ENCODE data around the gene LILRA2.
A peak's percentile ranks its signal among the peaks of the same experiment; 100 is the strongest.
"Not testable (repeated sequence)": the region's sequence is repeated elsewhere in the genome, so short reads cannot be mapped to it uniquely, and the experiment has no call there.

The LILRA2 gene

DNA sequence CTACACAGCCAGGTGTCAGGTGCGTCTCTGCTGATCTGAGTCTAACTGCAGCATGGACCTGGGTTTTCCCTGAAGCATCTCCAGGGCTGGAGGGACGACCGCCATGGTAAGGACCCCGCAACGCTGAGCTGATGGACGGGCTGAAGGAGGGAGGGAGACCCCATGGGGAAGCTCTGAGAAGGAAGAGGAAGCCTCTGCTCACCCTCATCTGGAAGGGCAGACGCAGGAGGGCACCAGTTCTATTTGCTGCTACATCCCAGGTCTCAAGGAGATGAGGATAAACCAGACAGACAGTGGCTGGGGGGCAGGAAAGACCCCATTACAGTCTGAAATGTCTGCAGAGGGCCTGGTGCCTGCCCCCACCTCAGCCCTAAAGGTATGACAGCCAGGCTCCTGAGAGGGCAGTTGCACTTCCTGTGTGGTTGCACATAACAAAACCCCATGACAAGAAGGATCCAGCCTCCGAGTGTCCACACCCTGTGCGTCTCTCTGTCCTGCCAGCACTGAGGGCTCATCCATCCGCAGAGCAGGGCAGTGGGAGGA is at the start of gene LILRA2:
Gene LILRA2, plus strand, starts transcription at position 461 of the 543 bp plus-strand sequence. CDS start 89 bp downstream, outside the sequence.
- DNase-seq (ENCODE audit: low read depth), result no peak

DNA sequence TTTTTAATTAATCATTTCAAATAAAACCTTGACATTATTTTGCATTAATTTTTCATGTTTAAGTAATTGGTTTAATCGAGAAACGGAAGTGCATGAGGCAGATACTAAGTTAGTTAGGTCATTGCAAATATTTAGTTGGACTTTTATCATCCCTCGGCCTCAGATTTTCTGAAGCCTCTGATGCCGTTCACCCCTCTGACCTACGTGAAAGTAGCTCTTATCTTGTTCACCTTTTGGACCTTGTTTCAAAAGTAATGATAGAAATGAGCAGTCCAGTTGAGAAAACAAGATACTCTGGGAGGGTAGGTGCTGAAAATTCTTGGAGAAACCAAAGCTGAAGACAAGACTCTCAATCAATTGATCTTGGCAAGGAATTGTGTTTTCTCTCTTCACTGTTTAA is 48.0 kb upstream of the LILRA2 start:
- DNase-seq (ENCODE audit: low read depth), result no peak

GRCh38 chr19:54526972-54527371 is 46.6 kb upstream of the LILRA2 start:
- no peak for DNase-seq (ENCODE audit: low read depth)

GRCh38 chr19:54530866-54531265 is 42.7 kb upstream of the LILRA2 start:
- DNase-seq (ENCODE audit: low read depth), result no peak

- DNase-seq (ENCODE audit: low read depth), result no peak
These were observed 41.1 kb upstream of the LILRA2 start for GRCh38 chr19:54532528-54532927.

DNA sequence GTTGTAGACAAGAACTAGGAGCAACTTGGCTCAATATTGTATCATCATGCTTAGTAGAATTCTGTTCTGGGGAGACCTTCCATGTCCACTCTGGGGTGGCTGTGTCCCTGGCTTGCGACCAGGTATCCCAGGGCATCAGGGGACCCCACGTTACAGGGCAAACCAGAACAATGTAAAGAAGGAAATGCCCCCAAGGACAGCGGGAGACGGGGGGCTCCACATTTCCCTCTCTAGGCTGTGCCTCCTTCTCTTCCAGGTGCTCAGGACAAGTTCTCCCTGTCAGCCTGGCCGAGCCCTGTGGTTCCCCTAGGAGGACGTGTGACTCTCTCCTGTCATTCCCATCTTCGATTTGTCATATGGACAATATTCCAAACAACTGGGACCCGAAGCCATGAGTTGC is 40.1 kb upstream of the LILRA2 start:
- no peak for DNase-seq (ENCODE audit: low read depth)

GRCh38 chr19:54534156-54534555 is 39.4 kb upstream of the LILRA2 start:
- DNase-seq (ENCODE audit: low read depth), result no peak

- no peak for DNase-seq (ENCODE audit: low read depth)
These were observed 38.0 kb upstream of the LILRA2 start for GRCh38 chr19:54535601-54536000.

- no peak for DNase-seq (ENCODE audit: low read depth)
These were observed 36.6 kb upstream of the LILRA2 start for GRCh38 chr19:54536956-54537355.

- no peak for DNase-seq (ENCODE audit: low read depth)
These were observed 31.9 kb upstream of the LILRA2 start for GRCh38 chr19:54541712-54542111.

DNA sequence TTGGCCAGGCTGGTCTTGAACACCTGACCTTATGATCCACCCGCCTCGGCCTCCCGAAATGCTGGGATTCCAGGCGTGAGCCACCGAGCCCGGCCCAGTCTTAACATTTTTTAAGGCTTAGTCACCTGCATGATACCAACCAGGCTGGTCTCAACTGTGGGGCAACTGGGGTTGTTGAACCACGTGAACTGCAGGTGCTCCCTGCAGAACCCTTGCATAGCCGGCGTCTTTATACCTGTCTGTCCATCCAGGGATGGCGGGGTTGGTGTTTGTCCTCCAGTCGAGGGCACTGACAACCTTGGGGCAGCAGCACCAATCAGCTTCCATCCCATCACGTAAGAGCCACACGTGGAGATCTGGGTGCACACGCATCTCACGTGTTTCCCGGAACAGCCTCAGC is 24.8 kb upstream of the LILRA2 start:
- DNase-seq (ENCODE audit: low read depth), result no peak

DNA sequence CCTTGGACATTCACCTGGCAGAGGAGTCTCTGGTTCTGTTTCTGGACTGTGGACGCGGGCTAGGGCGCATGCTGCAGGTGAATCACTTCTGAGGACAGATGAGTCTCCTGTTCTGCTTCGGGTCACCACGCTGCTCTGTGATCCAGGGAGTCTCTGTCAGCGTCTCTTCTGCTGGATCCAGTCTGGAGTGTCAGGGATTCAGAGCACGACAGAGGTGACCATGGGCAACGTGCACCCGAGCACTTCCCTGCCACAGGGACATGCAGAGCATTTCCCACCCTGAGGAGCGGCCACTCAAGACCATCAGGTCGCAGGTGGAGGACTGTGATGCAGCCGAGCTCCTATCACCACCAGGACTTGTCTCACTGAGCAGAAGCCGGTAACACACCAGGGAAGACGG is 24.4 kb upstream of the LILRA2 start:
- no peak for DNase-seq (ENCODE audit: low read depth)

DNA sequence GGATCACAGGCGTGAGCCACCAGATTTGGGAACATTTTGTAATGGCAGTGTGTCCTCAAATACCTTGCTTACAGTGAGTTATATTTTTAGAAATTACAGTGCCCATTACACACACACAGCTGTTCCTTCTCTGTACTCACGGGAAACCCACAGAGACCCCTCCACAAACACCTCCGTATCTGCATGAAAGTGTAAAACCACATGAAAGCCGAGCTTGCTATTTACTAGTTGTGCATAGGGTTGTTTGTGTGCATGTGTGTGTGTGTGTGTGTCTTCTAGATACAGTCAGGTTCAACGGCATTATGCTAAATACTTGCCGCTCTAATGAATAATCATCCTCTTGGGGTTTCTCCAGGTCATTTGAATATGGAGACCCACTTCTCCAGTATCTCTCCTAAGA is 22.3 kb upstream of the LILRA2 start:
- no peak for DNase-seq (ENCODE audit: low read depth)

- DNase-seq (ENCODE audit: low read depth), result peak; percentile 8
These were observed 21.4 kb upstream of the LILRA2 start for GRCh38 chr19:54551950-54552912.

GRCh38 chr19:54552913-54553310 is 20.7 kb upstream of the LILRA2 start:
- DNase-seq (ENCODE audit: low read depth), result no peak

GRCh38 chr19:54554006-54554405 is 19.6 kb upstream of the LILRA2 start:
- DNase-seq (ENCODE audit: low read depth), result no peak

DNA sequence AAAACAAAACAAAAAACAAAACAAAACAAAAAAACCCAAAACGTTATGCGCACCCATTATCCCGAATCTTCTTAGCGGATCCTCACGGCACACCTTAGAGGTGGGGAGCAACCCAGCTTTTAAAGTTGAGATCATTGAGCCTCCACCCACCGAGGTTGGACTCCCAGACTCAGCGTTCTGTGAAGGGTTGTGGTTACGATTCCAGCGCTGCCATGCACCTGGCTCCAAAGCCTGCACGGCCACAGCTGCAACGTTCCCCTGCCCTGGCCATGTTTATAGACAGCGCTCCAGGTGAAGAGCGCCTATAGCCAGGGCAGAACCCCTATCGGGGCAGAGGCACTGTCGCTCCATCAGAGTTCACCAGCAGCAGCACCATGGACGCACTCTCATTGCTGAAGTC is 18.7 kb upstream of the LILRA2 start:
- no peak for DNase-seq (ENCODE audit: low read depth)

GRCh38 chr19:54556194-54556593 is 17.4 kb upstream of the LILRA2 start:
- DNase-seq (ENCODE audit: low read depth), result no peak

DNA sequence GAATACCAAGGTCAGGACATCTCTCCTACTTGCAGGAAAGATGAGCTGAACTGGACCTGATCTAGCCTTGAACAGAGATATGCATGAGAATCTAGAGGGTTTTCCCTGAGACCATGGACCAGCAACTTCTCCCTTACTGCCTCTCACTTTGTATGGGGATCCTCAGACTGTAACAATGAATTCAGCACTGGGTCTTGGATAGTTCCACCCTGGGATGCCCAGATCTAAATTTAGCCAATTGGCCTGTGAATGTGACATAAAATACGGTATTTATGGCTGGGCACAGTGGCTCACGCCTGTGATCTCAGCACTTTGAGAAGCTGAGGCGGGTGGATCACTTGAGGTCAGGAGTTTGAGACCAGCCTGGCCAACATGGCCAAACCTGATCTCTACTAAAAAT is 15.3 kb upstream of the LILRA2 start:
- DNase-seq (ENCODE audit: low read depth), result no peak

DNA sequence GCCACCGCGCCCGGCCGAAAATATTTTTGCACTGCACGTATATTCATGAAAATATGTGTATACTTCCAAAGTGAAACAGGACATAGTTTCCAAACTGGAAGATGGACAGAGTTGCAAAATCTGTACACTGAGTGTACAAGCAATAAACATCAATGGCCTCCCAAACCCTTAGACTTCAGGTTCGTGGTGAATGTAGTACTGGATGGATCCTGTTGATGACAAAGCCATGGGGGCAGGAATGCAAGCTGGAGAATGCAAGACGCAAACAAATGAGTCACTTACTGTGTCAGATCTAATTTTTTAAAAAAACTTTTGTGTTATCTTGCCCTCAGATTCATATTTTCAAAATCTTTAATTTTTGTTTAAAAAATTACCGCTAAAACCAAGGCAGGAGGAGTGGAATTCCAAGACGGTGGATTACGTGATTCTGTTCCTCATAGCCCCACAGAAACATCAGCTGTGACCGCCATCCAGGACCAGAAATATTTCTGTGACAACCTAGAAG is 12.7 kb upstream of the LILRA2 start:
- DNase-seq (ENCODE audit: low read depth), result no peak

- DNase-seq (ENCODE audit: low read depth), result no peak
These were observed 11.8 kb upstream of the LILRA2 start for GRCh38 chr19:54561840-54562239.

GRCh38 chr19:54563206-54563605 is 10.4 kb upstream of the LILRA2 start:
- DNase-seq (ENCODE audit: low read depth), result not testable (repeated sequence)

GRCh38 chr19:54570316-54570715 is 3.3 kb upstream of the LILRA2 start:
- DNase-seq (ENCODE audit: low read depth), result no peak
